KBM-7 (cell line): ENCODE data around the gene CFAP300.

Experiments
- DNase-seq: peaks from one replicate; pipeline ENCODE4 v3.0.0-alpha.2; 2015
- in situ Hi-C: fragments of 300-500 bp; cut with MboI; formaldehyde crosslinking; loops from 2 replicates; pipeline ENCODE4 v1.14.3; 2020; ENCODE audit warnings: low sequenced_read_pairs, low pct_unique_long_range_greater_than_20kb, mixed read lengths

The CFAP300 gene

GRCh38 chr11:102047305-102047924, at the start of gene CFAP300:
Gene CFAP300 (plus strand): TSS chr11:102047437. CDS start chr11:102047471, 34 bp downstream.
- in situ Hi-C loops, result no loop called here
- DNase-seq, result no peak

GRCh38 chr11:102001657-102002338, 45.4 kb upstream of the CFAP300 start:
- no peak for DNase-seq
- in situ Hi-C loops, result no loop called here

GRCh38 chr11:102004220-102004619, 43.0 kb upstream of the CFAP300 start:
- in situ Hi-C loops, result no loop called here
- DNase-seq, result no peak

- in situ Hi-C loops, result no loop called here
- no peak for DNase-seq
These were observed 41.9 kb upstream of the CFAP300 start for GRCh38 chr11:102005306-102005705.

- in situ Hi-C loops, result no loop called here
- no peak for DNase-seq
These were observed 40.2 kb upstream of the CFAP300 start for GRCh38 chr11:102006835-102007566.

GRCh38 chr11:102007567-102008437, 39.4 kb upstream of the CFAP300 start:
- in situ Hi-C loops, result no loop called here
- DNase-seq, result peak; percentile 47

GRCh38 chr11:102010776-102011494, 36.3 kb upstream of the CFAP300 start:
- DNase-seq, result no peak
- in situ Hi-C loops, result no loop called here

GRCh38 chr11:102012946-102013345, 34.3 kb upstream of the CFAP300 start:
- DNase-seq, result no peak
- in situ Hi-C loops, result no loop called here

GRCh38 chr11:102014756-102015155, 32.5 kb upstream of the CFAP300 start:
- DNase-seq, result no peak
- in situ Hi-C loops, result no loop called here

- DNase-seq, result no peak
- in situ Hi-C loops, result no loop called here
These were observed 30.2 kb upstream of the CFAP300 start for GRCh38 chr11:102017026-102017425.

GRCh38 chr11:102026217-102026616, 21.0 kb upstream of the CFAP300 start:
- no peak for DNase-seq
- in situ Hi-C loops, result no loop called here

- in situ Hi-C loops, result no loop called here
These were observed 20.3 kb upstream of the CFAP300 start for GRCh38 chr11:102026959-102027358.

GRCh38 chr11:102036757-102037156, 10.5 kb upstream of the CFAP300 start:
- no peak for DNase-seq
- in situ Hi-C loops, result no loop called here

More at GRCh38 chr11:102026959-102027358, 20.3 kb upstream of the CFAP300 start:
- DNase-seq, result no peak

- no peak for DNase-seq
- in situ Hi-C loops, result no loop called here
These were observed 396 bp upstream of the CFAP300 start for GRCh38 chr11:102046841-102047240.

GRCh38 chr11:102050927-102051575, 3.8 kb downstream of the CFAP300 start:
- DNase-seq, result no peak
- in situ Hi-C loops, result no loop called here

- in situ Hi-C loops, result no loop called here
- no peak for DNase-seq
These were observed 14.0 kb downstream of the CFAP300 start for GRCh38 chr11:102061276-102061675.

GRCh38 chr11:102062106-102062505, 14.9 kb downstream of the CFAP300 start:
- no peak for DNase-seq
- in situ Hi-C loops, result no loop called here

GRCh38 chr11:102064316-102064715, 17.1 kb downstream of the CFAP300 start:
- no peak for DNase-seq
- in situ Hi-C loops, result no loop called here
